Measurements from ENCODE around the gene SHC1.

DNA sequence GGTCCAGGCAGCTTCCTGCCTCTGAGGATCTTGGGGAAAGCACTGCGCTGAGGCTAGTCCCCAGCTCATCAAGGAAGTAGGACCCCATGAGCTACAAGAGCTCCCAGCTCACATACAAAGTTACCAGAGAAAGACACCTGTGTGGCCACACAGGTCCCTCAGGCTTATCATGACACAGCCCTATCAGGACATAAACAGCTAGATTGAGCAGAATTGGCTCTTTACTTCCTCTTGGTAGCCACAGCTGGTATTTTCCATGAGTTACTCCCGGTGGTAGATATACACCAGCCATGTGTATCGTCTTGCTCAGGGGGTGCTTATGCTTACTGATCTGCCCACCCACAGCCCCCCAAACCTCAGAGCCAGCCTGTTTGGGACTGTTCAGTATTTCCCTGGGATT, 24.0 kb upstream of the SHC1 start:
- no peak for TF ChIP-seq EZH2phosphoT487 (conservative IDR thresholded peaks at IDR 0.05; ENCODE audit: low read length)
- TF ChIP-seq, protein P1, sequence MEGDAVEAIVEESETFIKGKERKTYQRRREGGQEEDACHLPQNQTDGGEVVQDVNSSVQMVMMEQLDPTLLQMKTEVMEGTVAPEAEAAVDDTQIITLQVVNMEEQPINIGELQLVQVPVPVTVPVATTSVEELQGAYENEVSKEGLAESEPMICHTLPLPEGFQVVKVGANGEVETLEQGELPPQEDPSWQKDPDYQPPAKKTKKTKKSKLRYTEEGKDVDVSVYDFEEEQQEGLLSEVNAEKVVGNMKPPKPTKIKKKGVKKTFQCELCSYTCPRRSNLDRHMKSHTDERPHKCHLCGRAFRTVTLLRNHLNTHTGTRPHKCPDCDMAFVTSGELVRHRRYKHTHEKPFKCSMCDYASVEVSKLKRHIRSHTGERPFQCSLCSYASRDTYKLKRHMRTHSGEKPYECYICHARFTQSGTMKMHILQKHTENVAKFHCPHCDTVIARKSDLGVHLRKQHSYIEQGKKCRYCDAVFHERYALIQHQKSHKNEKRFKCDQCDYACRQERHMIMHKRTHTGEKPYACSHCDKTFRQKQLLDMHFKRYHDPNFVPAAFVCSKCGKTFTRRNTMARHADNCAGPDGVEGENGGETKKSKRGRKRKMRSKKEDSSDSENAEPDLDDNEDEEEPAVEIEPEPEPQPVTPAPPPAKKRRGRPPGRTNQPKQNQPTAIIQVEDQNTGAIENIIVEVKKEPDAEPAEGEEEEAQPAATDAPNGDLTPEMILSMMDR (IDR thresholded peaks at IDR 0.05; ENCODE audit: insufficient read depth, low read length, poor library complexity, severe bottlenecking) = no peak
